HL-60/S4 treated with phorbol 12-myristate 13-acetate at 8.2 ng/mL for 4 days and 3 days (cell line): ENCODE results near the gene WDR48.

Experiments used
- in situ Hi-C: fragments of 300-500 bp; cut with MboI; formaldehyde crosslinking; loops from 2 replicates; pipeline ENCODE4 v1.15.0; 2022; ENCODE audit warnings: low sequenced_read_pairs

Gene WDR48

DNA sequence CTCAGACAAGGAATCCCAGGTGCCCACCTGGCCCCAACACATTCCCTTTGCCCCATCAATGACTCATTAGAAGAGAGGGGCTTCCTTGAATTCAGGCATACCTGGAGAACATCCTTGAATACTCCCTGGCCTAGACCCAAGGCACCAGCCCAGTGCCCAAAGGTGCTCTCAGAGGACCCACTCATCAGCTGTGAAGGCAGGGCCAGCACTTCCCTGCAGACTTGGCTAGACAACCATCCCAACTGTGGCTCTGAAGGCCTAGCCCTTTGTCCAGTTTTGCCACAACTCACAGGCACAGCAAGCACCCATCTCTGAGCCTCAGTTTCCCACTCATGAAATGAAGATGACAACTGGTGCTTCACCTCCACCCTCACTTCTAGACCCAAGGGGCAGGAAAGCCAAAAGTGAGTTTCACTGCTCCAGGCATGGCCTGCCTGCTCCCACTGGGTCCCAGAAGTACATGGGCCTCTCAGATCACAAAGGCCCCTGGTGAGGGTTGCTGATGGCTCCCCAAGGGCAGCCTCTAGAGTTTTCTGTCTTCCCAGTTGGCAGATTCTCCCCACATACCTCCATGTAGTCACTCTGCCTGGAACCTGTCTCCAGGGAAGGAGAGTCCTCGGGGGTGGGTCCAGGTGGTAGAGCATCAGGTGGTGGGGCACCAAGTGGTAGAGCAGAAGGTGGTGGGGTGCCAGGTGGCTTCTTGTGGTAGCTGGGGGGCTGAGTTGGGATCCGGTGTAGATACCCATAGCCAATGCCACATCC is 48.1 kb downstream of the WDR48 start:
- in situ Hi-C loops, result loop anchor here (25.0 kb wide), 1 partner anchor 187 kb away; the partner anchor contains the start of gene CX3CR1

DNA sequence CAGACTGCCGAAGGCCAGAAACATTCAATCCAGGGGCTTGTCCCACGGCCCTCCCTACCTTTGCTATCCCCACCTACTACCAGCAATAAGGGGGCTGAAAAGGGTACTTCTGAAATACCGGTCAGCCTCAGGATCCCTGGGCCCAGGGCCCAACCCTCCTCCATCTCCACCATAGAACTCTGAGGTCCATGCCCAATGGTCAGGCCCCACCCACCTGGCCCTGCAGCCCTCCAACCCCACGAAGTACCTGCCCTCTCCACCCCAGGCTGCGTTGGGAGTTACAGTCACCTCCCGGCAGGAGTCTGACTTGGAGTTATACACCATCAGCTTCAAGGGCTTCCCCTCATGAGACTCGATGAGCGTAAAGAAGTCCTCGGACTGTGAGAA is 48.7 kb downstream of the WDR48 start:
- in situ Hi-C loops, result no loop called here

DNA sequence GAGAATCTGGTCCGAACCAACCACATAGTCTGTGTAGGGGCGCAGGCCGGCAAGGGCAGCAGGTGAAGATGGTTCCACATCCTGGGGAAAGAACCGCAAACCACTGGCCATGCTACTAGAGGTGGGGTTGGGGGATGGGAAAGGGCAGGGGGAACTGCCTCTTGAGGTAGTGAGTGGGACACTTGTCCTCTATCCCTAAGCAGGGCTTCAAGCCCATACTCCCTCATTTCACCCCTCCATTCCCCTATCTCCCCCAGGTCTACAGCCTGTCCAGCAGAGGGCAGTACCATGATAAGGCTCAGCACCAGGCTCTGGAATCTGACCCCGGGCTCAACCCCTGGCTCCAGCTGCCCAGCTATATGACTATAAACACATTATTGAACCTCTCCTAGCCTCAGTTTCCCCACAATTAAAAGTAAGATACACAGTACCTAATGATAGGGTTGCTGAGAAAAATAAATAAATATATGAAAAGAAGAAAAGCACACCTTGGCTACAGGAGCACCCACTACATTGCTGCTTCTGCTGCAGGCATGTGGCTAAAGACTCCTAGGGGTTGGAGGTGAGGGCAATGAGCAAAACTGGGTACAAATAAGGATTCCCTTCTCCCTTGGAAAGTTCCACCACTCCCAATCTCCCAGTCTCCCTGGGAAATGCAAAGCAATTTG is 49.3 kb downstream of the WDR48 start:
- in situ Hi-C loops, result no loop called here

DNA sequence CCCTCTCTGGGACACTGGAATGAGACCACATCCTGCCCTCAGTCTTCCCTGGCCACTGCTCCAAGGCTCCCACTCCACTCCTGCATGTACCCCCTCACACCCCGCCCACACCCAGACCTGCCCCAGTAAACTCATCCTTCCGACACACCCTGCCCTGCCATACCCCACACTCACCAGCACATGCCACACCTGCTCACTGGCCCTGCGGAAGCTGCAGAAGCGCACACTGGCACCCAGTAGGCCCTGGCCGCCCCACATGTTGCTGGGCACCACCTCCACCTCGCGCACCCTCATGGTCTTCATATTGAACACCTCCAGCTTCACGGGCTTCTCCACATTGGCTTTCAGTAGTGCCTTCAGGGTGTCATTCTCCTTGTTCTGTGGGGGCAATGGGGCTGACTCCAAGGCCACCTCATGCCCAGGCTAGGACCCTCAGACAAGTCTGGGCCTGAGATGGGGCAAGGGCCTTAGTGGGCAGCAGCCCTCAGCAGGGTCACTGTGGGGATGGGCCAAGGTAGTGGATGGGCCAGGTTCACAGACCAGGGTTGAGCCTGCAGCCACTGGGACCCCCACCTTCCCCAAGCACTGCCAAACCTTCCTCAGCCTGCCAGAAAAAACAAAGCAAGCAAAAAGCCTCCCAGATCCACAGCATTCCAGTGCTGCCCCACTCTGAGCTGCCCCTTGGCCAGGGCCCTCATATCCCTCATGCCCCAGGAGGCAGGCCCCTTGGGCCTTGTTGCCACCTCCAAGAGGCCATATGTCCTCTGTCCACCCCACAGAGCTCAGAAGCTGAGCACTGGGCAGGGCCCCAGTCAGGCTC is 50.9 kb downstream of the WDR48 start:
- in situ Hi-C loops, result no loop called here

DNA sequence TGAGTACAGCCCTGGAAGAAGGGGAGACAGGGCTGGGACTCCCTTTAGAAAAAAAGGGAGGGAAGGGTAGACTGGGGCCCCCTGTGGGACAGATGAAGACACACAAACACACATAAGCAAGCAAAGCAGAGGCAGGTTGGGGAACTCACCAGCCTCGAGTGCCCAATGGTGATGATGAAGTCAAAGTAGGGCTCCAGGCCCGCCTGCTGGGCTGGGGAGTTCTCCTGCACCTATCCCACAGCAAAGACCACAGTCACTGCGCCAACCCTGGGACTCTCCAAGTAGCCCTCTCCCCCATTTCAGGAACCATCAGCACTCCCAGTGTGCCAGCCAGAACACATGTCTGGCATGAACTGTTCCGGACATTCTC is 51.5 kb downstream of the WDR48 start:
- in situ Hi-C loops, result no loop called here

DNA sequence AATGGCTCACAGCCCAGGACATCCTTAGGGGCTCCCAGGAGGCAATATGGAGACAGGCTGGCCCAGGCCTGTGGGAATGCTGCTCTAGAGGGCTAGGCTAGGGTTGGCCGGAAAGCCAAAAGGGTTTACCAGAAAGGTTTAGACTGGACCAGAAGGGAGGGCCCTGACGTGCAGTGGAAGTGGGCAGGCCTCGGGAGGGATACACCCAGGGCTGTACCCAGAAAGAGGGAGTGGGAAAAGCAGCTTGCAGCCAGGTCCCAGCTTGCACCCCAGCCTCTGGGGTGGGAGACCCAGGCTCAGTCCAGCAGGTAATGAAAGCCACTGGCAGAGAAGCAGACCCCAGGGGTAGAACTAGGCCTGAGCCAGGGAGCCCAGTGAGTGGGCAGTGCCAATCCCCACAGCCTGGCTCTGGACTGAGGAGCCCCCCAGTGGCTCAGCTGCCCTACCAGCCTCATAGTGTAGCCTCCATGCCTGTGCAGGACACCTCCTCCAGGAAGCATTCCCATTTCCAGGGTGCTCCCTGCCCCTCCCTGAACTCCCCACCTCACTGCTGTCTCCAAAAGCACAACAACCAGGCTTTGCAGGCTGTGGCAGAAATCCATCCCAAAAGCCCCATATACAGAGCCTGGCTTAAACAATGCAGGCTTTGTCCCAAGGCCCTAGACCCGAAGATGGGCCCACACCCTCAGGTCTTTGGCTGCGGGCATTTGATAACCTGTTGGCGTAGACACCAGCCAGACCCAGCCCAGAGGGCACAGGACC is 52.2 kb downstream of the WDR48 start:
- in situ Hi-C loops, result no loop called here

DNA sequence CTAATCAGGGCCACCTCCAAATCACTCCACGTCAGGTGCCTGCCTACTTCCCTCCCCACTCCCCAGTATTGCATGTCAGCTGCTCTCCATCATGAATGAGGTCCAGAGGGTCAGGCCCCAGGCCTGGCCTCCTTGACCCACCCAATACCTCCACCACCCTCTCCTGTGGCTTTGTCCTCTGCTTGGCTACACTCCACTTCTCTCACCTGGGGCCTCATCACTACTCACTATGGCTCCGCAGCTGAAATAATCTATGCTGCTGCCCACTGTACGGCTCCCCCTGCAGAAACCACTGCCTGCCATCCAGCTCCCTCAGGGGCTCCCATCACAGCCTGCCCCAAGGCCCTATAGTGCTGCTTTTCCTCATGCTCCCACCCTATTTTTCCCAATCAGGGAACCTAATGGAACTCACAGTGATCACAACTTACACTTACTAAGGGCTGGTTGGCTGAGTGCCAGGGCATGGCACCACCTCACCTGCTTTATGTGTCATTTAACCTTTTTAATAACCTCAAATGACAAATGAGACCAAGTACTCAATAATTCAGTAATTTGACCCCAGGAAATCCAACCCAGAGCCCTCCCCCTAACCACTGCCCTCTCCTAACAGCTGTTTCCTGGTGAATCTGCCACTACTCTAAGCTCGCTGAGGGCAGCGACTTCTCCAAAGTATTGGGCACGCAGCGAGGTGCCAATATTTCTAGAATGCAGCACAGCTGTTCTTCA is 53.3 kb downstream of the WDR48 start:
- in situ Hi-C loops, result no loop called here

DNA sequence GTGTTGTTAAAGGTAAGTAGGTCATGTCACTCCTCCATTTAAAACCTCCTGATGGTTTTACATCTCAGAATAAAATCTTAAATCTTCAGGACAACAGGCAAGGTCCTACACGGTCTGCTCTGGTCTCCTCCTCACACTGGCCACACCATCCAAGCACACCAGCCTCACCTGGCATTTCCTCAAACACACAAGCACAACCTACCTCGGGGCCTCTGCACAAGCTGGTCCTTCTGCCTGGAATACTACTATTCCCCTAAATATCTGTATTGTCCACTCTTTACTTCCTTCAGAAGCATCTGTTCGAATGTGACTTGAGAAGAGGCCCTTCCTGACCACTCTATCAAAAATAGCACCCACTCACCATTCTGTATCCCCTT is 53.9 kb downstream of the WDR48 start:
- in situ Hi-C loops, result no loop called here

DNA sequence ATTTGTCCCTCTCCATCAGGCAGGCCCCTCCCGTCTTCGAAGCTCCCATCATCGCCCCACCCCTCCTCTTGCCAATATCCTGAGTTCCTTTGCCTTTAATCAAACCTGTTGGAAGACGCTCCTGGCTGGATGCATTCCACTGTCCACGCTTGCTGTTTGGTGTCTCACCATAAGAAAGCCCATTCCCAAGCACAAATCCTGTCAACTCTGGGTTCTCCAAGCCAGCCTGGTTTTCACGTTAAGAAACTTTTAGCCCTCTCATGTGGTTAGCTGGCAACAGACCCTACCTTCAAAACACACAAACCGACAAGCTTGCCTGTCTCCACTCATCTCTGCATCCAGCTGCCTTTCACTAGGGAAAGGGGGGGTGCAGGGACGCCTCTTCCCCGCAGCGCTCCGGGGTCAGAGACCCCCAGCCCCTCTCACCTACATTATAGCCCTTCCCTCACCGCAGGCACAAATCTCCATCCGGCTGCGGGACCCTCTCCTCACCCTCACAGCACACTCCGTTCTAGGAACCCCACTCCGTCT is 54.5 kb downstream of the WDR48 start:
- in situ Hi-C loops, result no loop called here

DNA sequence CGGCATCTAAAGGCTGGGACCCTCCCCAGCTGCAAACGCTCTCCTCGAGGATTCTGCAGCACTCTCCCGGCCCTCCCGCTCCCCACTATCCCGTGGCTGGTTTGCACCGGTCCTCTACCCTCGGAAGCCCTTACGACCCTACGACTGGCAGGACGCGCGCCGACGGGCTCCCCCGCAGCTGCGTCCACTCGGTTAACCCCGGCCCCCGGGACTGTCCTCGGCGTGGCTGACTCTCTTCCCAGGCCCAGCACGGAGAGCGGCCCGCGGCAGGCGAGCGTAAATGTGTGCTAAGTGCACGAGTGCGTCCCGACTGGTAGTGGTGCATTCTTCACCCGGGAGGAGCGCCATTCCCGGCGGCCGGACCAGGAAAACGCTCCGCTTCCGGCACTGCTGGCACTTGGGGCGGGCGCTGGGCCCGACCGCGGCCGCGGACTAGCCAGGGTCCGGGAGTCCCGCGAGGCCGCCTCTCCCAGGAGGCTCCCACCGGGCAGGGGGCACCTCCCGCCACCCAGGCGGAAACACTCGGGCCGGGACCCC is 55.1 kb downstream of the WDR48 start:
- in situ Hi-C loops, result no loop called here

DNA sequence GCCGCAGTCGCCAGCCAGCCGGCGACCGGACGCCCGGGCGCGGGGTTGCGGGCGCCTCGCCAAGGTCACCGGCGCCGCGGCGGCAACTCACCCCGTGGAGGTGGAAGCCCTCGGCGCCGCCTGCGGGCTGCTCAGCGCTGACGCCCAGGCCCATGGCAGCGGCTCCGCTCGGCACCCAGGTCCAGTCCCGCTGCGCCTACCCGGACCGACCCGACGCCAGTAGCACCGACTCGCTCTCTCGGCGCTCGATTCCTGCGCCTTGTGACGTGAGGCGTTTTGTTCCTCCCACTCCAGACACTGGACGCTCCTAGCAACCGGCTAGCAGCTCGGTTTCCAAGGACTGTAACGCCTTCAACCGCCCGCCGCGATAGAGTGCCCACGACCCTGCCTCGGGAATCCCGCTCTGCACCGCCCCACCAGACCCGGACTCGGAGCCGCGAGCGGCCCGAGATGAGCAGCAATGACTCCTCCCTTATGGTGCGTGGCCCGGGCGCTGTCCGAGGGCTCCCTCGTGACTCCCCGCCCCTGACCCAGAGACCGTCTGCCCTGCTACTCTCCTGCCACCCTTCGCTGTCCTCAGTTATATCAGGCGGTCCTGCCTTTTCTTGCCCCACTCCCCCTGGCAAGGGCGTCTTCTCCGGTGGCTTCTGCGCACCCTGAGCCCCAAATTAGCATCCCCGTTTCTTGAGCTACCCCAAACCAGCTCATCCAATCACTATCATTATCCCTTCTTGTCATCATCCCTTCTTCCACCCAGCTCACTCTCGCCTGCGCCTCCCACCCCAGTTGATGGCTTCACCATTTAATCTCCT is 55.8 kb downstream of the WDR48 start, which contains the start of the genes GORASP1 and TTC21A:
Gene GORASP1, minus strand, starts transcription at position 240 of the 812 bp plus-strand sequence. Its CDS starts 86 bp downstream, at position 154.
Gene TTC21A, plus strand, starts transcription at position 293 of the 812 bp plus-strand sequence. Its CDS starts 158 bp downstream, at position 451.
- in situ Hi-C loops, result no loop called here

DNA sequence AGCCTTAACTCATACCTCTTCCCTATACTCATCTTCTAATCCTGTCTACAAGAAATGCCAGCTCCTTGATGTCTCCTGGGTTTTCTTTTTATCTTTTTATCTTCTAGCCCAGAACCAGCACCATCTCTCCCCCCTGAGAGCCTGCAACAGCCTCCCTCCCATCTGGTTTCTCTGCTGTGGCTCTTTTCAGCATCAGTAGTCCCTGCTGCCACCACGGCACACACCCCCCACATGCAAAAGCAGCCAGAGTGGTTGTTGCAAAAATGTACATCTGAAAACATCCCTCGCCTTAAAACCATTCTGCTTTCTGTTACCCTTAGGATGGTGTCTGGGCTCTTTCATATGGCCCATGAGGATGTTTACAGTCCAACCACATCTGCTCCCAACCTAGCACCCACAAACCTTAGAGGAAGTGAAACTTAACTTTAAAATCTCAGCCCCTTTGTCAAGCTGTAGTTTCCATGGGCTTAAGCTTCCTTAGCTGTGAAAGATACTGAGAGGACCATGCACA is 56.4 kb downstream of the WDR48 start:
- in situ Hi-C loops, result no loop called here

DNA sequence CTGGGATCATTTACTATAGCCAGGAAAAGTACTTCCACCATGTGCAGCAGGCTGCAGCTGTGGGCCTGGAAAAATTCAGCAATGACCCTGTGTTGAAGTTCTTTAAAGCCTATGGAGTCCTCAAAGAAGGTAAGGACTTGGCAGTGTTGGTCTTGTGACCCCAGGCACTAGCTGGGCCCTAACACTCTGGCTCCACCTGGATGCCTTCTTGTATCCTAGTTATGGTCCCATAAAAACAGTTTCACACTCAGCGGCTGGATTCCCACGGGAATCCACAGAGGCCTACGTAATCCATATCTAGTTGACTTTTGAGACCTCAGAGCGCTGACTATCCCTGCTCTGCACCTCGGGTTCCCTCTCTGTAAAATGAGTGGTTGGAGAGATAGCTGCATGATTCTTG is 57.3 kb downstream of the WDR48 start:
- in situ Hi-C loops, result no loop called here

DNA sequence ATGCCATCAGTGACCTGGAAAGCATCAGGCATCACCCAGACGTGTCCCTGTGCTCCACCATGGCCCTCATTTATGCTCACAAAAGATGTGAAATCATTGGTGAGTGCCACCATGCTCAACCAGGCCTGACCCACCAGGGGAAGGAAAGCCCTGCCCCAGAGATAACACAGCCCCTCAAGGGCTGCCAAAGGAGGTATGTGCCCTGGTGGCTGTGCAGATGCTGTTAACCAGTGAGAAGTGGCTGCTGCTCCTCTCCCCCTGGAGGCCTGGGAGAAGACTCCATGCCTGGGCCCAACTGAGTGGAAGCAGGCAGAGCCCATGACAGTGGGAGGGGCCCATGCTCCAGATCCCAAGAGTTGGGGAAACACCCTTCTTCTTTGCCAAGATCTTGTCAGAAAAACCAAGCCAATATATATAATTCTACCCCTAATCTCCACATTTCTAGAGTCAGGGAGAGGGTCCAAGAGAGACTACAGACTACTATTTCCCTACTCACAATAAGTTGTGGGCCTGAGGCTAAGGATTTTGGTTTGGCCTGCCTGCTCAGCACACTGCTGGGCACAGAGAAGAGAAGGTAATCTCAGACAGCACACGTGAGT is 58.3 kb downstream of the WDR48 start:
- in situ Hi-C loops, result no loop called here

DNA sequence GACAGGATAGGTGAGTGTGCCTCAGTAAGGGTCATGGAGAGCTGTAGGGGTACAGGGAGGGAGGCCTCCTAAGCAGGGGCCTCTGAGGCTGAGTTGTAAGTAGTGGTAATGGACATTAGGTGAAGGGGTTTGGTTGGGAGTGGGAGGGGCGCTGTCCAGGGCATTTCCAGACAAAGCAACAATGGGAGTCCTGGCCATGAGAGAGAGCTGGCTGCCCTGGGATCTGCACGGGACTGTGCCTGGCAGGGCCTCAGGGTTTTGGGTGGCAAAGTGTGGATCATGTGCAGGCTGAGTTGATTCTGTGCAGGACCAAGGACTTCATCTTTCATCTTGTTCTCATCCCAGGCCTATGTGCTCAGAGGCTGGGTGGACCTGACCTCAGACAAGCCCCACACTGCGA is 60.3 kb downstream of the WDR48 start:
- in situ Hi-C loops, result no loop called here

DNA sequence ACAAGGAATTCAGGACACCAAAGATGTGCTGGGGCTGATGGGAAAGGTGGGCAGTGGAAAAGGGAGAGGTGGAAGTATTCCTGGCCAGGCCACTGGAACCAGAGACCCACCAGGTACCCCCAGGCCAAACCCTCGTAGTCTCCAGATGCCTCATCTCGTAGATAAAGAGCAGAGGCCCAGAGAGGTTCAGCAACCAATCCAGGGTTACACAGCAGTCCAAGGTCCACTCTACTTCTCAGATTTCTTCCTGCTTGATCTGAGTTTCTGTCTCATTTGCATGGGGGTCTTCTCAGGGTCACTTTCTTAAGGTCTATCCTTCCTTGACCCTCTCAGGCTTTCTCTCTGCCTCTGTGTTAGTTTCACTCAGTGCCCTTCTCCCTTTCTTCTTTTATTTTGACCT is 60.7 kb downstream of the WDR48 start:
- in situ Hi-C loops, result no loop called here

DNA sequence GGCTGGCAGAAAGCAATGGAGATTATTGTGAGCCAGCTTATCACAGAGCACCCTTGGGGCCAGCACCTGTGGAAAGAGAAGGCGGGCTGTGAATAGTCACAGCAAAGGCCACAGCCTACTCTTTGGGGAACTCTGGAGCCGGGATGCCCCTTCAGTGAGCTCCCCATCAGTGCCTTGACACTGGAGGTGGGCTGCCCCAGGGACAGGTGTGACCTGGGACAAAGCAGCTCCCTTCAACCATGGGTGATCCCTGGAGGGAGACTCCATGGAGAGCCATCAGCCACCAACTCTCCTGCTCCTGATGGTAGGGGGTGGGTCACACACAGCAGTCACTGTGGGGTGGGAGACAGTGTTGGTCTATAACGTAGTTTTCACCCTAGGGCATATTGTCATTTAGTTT is 61.5 kb downstream of the WDR48 start:
- in situ Hi-C loops, result no loop called here

DNA sequence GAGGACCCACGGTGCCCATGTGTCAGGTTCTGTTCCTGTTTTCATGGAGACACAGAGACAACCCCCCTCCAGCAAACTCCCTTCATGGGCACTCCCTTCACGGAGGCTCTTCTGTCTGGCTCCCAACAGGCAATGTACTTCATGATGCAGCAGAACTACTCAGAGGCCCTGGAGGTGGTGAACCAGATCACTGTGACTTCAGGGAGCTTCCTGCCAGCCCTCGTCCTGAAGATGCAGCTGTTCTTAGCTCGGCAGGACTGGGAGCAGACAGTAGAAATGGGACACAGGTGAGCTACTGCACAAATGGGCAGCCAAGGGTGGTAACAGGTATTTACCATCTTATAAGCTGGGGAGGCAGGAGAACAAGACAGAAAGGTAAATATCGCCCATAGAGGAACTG is 62.6 kb downstream of the WDR48 start:
- in situ Hi-C loops, result no loop called here
